ENCODE measurements around the gene HNRNPA0.

HNRNPA0 gene

DNA sequence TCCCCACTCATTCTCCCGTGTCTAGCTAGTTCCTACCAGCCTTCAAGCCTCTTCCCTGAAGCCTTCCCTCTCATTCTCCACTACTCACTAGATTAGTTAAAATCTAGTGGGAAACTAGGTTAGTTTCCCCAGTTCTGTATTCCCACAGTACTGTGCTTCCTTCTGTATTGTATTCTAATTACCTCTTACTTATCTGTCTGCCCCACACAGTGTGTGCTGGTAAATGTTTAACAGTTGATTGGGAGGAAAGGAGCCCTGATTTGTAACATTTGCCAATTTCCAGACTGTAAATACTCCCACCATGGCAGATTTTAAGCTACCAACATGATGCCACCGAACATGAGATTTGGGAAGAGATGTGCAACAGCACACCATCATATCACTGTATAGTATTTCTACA, 26.5 kb downstream of the HNRNPA0 start:
- no peak for DNase-seq (ENCODE audit: low read depth in 2 of 2)

DNA sequence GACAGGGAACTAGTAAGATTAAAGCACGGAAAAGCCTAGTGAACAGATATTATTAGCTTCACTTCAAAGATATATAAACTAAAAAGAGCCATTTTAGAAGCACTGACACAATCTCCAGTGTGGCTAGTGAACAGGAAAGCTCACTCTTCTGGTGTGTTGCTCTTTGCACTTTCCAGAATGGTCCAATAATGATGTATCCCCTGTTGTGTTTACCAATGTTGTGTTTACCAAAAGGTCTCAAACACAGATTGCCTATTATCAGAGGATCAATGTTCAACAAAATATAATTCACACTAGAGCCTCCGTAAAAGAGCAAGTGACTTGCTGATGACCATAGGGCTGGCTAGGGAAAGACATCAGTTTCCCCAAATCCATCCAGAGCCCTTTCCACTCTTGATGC, 29.9 kb downstream of the HNRNPA0 start:
- DNase-seq (ENCODE audit: low read depth in 2 of 2), result no peak

DNA sequence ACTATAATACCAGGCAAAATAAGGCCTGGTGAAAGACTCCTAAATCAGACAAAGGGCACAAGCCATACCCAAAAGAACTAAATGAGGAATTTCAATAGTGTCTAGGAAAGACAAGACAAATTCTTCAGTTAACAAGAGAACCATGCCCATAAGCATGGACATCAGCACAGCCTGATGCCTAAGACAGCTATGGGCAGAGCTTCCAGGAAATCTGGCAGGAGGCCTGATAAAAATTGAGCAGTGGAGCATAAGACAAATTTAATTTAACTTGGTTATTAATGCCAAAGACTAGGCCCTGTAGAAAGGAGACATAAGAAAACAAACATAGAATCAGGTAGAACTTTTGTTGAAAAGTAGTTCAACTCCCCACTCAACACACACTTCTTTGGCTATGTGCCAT, 35.6 kb downstream of the HNRNPA0 start:
- DNase-seq (ENCODE audit: low read depth in 2 of 2), result no peak

DNA sequence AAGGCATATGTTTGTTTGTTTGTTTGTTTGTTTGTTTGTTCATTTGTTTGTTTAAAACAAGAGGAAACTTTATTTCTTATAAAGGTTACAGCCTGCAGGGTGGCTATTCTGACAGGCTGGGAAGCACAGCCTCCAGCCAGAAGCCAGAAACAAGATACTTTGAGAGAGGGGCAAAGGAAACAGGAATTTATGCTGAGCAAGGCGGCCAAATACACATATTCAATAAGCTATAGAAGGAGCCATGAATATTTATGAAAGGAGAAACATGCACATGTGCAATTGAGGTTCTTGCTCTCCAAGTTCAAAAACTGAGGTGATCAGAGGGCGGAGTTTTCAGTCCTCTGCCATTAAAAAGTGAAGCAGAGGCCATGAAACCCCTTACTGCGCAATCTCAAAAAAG, 37.8 kb downstream of the HNRNPA0 start:
- DNase-seq (ENCODE audit: low read depth in 2 of 2), result no peak

DNA sequence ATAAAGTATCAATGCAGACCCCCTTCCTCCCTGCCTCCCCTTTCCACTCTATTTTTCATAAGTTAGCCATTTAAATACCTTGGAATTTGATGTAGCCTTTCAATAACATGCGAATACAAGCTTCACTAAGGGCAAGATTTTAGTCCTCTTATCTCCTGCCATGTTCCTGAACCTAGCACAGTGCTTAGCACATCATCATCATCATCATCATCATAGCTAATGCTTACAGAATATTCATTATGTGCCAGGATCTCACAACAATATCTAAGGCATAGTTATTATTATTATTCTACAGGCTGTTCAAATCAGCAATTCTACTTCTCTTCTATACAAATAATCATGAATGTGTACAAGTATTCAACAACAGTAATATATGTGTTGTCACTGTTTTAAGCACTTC, 38.7 kb downstream of the HNRNPA0 start:
- DNase-seq (ENCODE audit: low read depth in 2 of 2), result no peak

DNA sequence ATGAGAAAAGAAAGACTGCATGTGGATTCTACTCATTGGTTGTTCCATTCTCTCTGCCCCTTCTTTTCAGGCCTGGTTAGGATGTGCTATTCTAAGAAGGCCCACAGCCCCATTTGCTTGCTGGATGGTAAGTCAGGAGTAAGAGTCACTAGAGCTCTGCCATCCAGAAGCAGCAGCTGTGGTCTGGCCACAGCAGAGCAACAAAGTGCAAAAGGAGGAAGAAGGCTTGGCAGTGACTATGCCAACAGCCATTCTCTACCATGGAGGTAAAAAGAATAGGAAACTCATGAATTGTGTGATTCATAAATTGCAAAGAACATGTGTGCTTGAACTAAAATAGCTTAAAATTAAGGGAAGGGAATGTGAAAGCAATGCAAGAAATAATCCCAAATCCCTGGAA, 39.2 kb downstream of the HNRNPA0 start:
- DNase-seq (ENCODE audit: low read depth in 2 of 2), result no peak

DNA sequence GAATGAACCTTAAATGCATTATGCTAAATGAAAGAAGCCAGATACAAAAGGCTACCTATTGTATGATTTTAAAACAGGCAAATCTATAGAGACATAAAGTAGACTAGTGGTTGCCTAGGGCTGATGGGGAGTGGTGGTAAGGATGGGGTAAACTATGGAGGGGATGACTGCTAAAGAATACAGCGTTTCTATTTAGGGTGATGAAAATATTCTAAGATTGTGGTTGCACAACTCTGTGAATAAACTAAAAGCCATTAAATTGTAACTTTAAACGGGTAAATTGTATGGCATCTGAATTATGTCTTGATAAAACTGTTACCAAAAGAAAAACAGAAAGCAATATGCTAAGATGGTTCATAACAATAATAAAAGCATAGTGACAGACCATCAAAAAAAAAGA, 39.7 kb downstream of the HNRNPA0 start:
- no peak for DNase-seq (ENCODE audit: low read depth in 2 of 2)

DNA sequence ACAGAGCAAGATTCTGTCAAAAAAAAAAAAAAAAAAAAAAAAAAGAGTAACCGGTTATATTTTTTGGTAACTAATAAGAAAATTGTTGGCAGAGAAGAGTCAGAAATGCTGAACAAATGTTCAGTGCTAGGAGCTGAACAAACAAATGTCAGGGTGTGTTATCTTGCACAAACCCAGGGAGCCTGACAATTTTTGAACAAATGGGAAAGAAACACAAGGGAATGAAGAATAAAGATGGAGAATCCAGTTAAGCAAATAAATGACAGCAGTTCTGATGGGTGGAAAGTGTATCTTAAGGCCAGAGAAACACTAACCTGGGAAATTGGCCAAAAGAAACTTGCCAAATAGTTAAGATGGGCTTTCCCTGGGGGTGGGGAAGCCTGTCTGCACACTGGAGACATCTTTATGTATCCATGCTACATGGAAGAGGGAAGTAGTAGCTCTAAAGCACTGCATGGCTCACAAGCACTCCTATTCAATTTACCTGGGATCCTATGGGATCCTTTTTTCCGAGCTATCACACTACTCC, 42.0 kb downstream of the HNRNPA0 start:
- DNase-seq (ENCODE audit: low read depth in 2 of 2), result no peak

DNA sequence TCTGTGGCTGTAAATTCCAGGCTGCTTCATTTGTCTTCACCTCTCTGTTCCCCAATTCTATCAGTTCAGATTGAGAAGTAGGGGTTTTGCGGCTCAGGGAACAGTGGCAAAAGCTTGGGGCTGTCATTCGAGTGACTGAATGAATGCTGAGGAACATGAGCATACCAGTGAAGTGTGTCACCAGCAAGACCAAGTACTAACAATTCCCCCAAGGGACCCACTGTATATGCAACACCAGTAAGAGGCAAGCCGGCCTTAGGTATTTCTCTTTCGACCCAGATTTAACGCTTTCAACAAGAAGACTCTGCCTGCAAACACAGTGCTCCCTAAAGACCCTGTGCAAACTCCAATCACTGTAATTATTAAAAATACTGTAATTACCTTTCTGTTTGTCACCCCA, 44.1 kb downstream of the HNRNPA0 start:
- no peak for DNase-seq (ENCODE audit: low read depth in 2 of 2)

DNA sequence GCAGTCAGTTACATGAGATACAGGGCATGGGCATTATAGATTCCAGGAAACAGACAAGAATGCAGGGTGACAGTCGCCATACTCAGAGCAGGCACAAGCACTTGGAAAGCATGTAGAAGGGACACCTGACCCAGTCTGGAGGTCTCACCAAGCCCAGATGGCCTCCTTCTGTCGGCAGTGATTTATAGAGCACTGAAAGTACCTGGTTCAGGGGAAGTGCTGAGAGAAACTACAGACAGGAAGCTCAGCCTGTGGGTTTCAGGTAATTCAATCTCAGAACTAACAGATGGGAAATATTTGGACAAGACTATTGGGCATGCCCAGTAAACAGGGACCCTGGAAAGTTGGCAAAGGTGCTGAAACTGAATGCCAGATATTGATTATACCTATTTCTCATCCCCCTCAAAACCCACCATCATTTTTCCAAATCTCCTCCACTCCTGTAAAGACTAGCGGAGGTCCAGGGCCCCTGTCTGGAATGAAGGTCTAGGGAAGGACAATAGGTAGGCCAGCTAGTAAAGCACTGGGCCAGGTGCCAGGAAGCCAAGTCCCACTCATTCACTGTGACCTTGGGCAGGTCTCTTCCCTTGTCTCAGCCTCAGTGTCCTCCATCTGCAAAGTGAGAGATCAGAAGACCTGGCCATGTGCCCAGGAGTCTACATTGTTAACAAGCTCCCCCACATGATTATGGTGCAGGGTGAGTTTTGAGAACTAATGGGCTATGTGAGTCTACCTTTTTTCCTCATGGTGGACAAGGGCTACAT, 45.2 kb downstream of the HNRNPA0 start:
- DNase-seq (ENCODE audit: low read depth in 2 of 2), result no peak

DNA sequence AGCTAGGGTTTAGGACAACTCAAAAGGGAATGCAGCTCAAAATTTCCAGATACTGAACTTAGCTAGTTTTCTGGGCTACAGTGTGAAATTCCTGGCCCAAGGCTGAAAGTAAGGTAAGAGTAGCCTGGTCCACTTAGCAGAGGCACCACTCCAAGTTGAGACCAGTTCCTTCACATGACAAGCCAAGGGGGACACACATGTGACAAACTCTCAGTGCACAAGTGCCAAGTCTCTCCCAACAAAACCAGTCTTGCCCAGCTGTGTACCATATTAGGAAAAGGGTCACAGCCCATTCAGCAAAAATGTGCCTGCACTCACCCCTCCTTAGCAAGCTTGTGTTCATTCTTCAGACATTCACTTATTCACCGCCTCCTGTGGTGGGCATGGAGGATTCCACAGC, 46.1 kb downstream of the HNRNPA0 start:
- no peak for DNase-seq (ENCODE audit: low read depth in 2 of 2)

DNA sequence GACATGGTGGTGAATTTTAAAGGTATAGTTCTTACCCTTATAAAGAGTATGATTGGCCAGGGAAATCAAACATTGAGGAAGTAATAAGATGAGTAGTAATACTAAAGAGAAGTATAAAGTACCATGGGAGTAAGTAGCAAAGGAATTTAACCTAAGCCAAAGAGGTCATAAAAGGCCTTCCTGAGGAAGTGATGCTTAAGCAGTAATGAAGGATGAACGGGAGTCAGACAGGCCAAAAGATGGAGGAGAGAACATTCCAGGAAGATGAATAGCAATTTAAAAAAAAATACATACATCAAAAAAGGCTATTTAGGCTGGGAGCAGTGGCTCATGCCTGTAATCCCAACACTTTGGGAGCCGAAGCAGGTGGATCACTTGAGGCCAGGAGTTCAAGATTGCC, 47.3 kb downstream of the HNRNPA0 start:
- no peak for DNase-seq (ENCODE audit: low read depth in 2 of 2)

DNA sequence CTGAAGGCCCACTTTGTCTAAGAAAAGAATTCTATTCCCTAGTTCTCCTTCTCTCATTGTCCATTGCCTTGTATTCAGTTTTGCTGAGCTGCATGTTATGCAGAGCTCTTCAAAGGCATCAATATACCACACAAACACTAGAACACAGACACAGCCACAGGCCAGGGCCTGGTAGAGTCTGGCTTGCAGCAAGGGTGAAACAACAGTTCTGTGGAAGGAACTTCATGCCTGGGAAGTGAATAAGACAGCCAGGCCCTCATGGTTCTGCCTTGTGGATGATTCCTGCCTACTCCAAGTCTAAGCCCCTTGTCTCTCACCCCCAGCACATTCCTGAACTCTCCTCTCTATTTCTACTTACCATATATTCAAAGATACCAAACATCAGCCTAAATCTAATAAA, 49.1 kb downstream of the HNRNPA0 start:
- no peak for DNase-seq (ENCODE audit: low read depth in 2 of 2)

DNA sequence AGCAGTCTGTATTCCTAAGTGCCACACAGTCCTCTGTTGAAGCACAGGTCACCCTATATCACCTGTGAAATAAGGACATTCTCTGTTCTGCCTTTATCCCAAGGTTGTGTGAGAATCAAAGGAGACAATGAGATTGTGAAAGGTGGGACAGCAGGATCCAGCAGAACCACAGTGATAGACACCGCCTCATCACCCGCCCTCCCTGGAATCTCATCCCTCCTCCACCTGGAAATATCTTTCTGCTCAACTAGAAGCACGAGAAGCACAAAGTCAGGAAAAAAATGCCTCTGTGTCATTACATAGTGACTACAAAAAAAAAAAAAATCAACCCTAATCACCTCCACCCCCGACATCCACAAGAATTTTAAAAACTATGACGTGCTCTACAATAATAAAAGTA, 50.6 kb downstream of the HNRNPA0 start:
- no peak for DNase-seq (ENCODE audit: low read depth in 2 of 2)

DNA sequence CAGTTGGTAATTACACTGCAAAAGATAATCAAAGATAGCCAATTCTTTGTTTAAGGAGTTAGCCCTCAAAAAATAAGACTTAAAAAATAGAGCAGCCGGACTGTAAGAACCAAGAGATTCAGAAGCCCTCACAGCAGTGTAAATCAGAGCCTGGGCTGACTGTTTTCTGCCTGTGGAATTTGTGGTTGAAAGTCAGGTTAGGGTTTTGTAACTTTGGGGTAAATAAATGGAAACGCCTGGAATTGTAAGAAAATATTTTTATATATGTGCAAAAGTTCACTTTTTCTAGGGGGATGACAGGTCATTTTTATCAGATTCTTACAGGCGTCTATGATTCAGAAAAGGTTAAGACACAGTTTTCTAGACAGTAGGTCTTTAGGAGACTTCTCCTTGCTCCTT, 53.9 kb downstream of the HNRNPA0 start:
- no peak for DNase-seq (ENCODE audit: low read depth in 2 of 2)

DNA sequence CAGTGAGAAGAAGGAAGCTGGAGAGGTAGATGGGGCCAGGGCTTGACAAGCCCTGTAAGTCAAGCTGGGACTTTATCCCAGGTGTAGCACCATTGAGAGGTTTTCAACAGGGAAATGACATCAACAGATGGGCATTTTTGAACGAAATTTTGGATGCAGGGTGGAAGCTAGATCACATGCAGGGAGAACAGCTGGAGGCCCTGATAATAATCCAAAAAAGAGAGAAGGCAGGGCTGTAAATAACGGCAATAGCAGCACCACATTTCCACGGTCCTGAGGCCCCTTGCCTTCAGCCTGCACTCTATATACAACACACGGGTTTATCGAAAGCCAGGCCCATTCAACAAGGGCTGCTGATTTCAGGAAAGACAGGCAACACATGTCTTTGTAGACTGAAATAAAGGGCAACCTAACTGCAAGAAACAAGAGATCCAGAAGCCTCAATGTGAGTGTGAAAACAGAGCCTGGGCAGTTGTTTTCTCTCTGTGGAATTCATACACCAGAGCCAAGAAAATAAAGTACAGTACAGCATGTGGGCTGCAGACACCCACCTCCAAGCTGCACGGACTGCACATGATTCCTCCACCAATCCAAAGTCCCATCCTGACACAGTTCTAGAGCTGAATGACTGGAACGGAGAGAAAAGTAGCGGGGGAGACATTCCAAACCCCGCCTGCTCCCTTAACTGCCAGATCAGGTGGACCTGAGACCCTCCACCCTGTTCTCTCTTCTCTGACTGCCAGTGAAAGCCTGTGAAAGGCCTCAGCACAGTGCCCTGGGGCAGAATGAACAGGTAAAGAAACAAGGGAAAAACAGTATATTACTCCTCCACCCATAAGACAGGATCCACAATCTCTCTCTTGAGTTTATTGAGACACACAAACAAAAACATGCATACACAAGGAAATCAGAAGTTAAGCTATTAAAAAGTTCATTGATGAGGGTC, 54.6 kb downstream of the HNRNPA0 start:
- DNase-seq (ENCODE audit: low read depth in 2 of 2), result no peak

DNA sequence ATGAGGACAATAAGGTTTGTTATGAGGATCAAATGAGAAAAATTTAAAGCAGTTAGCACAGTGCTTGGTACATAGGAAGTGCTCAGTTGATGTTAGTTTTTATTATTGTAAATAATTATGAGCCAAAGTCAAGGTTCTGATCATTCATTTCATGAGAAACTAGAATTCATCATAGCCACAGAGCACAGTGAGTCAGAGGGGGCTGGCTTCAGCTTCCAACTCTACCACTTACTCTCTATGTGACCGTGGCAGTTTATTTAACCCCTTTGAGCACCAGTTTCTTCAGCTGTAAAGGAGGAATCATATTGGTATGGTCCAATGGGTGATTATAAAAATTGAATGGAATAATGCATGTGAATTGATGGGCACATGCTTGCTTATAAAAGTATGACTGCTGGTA, 57.7 kb downstream of the HNRNPA0 start:
- peak; percentile 12 to 23 for DNase-seq (ENCODE audit: low read depth in 2 of 2)

DNA sequence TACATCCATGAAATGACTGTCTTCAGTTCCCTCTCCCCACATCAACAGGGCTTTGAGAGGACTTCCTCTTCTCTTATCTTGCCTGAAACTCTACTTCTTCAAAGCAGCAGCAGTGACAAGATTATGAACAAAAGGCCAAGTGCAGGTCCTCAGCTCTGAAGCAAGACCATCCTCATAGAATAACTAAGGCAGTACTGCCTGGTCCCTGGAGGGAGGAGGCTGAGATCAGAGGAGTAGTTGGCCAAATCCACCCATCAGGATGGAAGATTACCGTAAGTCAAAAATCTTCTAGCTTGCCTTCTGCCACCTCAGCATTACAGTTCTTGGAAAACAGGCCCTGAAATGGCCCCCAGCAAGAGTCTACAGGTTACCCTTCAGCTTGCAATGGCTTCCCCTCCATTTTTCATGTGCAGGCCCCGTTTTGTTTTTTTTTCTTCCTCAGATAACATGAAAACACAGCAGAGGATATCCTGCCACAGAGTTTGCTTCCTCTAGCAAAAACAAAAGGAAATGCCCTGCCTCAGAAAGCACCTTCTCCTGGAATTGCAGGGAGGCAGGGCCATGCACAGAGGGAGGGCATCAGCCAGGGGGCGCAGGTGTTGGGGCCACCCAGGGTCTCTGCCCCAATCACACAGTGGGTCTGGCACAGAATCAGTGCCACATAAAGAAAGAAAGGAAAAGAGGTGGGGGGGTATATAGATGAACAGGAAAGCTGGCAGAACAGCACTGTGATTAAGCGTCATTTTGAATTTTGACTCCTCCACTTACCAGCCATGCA, 58.3 kb downstream of the HNRNPA0 start:
- no peak for DNase-seq (ENCODE audit: low read depth in 2 of 2)

Measured in activated CD4-positive, alpha-beta T cell treated with anti-CD3 and anti-CD28 coated beads for 24 hours (primary cell).